ENCODE results near the gene PSPN. TPM values are rescaled to one million over a fixed set of nuclear protein-coding genes. Genes with fewer than 3 reads are reported as not detected.

Gene PSPN
- total RNA-seq, 2 experiments from 2014 or later, result 0.81 to 0.85 TPM

DNA sequence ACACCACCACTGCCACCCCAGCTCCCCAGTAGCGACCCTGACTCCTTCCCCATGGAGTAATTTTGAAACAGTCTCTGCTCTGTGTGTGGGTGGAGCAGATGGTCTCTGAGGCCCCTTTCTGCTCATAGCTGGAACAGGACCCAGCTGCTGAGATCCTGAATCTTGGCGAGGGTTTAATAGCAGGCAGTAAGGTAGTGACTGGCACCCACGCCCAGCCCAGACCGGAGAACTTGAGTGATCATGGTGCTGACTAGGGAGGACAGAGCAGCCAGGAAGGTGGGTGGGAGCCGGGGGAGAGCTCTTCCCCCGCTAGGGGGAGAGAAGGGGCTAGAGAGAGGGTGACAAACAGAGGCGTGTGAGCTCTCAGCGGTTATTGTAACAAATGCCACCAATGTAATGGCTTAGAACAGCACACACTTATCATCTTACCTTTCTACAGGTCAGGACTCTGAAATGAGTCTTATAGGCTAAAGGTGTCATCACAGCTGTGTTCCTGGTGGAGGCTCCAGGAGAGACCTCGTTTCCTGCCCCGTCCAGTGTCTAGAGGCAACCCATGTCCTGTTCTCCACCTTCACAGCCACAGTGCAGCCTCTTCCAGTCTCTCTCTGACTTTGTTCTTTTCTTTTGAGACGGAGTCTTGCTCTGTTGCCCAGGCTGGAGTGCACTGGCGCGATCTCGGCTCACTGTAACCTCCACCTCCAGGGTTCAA is 35.1 kb downstream of the PSPN start:
- H3K4me3 Mint-ChIP-seq, result no peak overlapping the region
- TF ChIP-seq, protein P1, sequence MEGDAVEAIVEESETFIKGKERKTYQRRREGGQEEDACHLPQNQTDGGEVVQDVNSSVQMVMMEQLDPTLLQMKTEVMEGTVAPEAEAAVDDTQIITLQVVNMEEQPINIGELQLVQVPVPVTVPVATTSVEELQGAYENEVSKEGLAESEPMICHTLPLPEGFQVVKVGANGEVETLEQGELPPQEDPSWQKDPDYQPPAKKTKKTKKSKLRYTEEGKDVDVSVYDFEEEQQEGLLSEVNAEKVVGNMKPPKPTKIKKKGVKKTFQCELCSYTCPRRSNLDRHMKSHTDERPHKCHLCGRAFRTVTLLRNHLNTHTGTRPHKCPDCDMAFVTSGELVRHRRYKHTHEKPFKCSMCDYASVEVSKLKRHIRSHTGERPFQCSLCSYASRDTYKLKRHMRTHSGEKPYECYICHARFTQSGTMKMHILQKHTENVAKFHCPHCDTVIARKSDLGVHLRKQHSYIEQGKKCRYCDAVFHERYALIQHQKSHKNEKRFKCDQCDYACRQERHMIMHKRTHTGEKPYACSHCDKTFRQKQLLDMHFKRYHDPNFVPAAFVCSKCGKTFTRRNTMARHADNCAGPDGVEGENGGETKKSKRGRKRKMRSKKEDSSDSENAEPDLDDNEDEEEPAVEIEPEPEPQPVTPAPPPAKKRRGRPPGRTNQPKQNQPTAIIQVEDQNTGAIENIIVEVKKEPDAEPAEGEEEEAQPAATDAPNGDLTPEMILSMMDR (IDR thresholded peaks at IDR 0.05), result no peak
- H3K9me3 ChIP-seq (ENCODE audit: control insufficient read depth in 1 of 2, insufficient read depth in 1 of 2, low read length in 2 of 2), result no peaks in the 10 kb centered on the region
- no peak overlapping the region for H3K27ac ChIP-seq (ENCODE audit: low read depth in 1 of 2, low read length in 2 of 2)
- ATAC-seq (ENCODE audit: poor library complexity) (no peak), DNase-seq (no peak)
- intact Hi-C loops (cut with DNase I, micrococcal nuclease), result no loop called here
- CTCF ChIA-PET, result no interaction called here
- H3K27ac Mint-ChIP-seq, result no peak overlapping the region
- peaks cover 19% of the 10 kb centered on the region for H3K36me3 Mint-ChIP-seq (ENCODE audit: low read depth)
- peaks cover 9% of the 10 kb centered on the region for H3K36me3 ChIP-seq (ENCODE audit: insufficient read depth, low read length)
- no peaks in the 10 kb centered on the region for H3K27me3 ChIP-seq (ENCODE audit: control insufficient read depth in 1 of 2, insufficient read depth in 2 of 2, low read length in 2 of 2)
- no peaks in the 10 kb centered on the region for H3K4me1 Mint-ChIP-seq (ENCODE audit: low read depth)
- H3K9me3 Mint-ChIP-seq, result no peaks in the 10 kb centered on the region
- no peaks in the 10 kb centered on the region for H3K4me1 ChIP-seq (ENCODE audit: insufficient read depth, low read length)
- POLR2A ChIA-PET, result no interaction called here
- H3K27me3 Mint-ChIP-seq, result no peaks in the 10 kb centered on the region
- no peak overlapping the region for H3K4me3 ChIP-seq (ENCODE audit: low read length)

DNA sequence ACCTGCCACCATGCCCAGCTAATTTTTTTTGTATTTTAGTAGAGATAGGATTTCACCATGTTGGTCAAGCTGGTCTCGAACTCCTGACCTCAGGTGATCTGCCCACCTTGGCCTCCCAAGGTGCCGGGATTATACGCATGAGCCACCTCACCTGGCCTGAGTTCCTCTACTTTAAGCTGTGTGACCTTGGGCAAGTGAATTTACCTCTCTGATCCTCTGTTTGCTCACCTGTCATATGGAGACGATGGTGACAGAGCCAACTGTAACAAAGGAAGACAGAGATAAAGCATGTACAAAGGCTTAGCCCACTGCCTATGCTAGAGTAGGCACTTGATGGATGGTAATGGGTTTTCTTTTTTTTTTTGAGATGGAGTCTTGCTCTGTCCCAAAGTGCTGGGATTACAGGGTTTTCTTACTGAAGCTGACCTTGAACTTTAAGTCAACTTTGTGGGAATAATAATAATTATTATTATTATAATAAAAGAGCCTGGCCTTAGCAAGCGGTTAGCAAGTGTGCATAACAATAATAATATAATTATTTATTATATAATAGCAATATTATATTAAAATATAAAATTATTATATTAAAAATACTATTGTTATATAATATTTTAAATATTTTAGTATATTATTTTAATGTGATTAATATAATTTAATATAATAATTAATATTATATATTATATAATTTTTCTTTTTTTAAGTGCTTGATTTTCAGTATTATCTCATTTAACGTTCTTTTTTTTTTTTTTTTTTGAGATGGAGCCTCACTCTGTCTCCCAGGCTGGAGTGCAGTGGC is 41.0 kb downstream of the PSPN start:
- no peak overlapping the region for H3K4me3 ChIP-seq (ENCODE audit: low read length)
- intact Hi-C loops (cut with DNase I, micrococcal nuclease), result no loop called here
- no peaks in the 10 kb centered on the region for H3K4me1 Mint-ChIP-seq (ENCODE audit: low read depth)
- H3K36me3 Mint-ChIP-seq (ENCODE audit: low read depth), result peaks cover 5% of the 10 kb centered on the region
- H3K27me3 ChIP-seq (ENCODE audit: control insufficient read depth in 1 of 2, insufficient read depth in 2 of 2, low read length in 2 of 2), result no peaks in the 10 kb centered on the region
- ChIA-PET POLR2A (no interaction called here), CTCF (no interaction called here)
- no peaks in the 10 kb centered on the region for H3K9me3 ChIP-seq (ENCODE audit: control insufficient read depth in 1 of 2, insufficient read depth in 1 of 2, low read length in 2 of 2)
- no peak for DNase-seq
- no peak overlapping the region for H3K27ac Mint-ChIP-seq
- H3K27ac ChIP-seq (ENCODE audit: low read depth in 1 of 2, low read length in 2 of 2), result no peak overlapping the region
- no peaks in the 10 kb centered on the region for H3K36me3 ChIP-seq (ENCODE audit: insufficient read depth, low read length)
- no peaks in the 10 kb centered on the region for H3K4me1 ChIP-seq (ENCODE audit: insufficient read depth, low read length)
- no peak overlapping the region for H3K4me3 Mint-ChIP-seq
- H3K27me3 Mint-ChIP-seq, result no peaks in the 10 kb centered on the region
- no peak for ATAC-seq (ENCODE audit: poor library complexity)
- no peaks in the 10 kb centered on the region for H3K9me3 Mint-ChIP-seq
- TF ChIP-seq, protein P1 (IDR thresholded peaks at IDR 0.05), result no peak

DNA sequence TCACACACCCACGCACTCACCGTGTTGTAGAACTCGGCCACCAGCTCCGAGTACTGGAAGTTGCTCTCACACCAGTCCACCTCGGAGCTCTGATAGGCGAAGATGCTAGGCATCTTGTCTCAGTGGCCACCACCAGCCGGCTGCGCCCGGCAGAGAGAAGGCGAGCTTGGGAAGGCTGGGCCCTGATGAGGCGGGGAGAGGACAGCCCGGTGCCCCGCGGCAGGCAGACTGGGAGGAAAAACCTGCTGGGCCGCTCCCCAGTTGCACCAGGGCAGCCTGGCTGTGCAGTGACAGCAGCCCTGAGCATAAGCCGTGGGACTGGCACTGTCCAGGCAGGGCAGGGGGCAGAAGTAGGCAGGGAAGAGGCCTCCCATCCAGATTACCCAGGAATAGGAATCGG is 42.3 kb downstream of the PSPN start, which contains the start of gene ACER1:
ACER1 (minus strand) TSS at position 174 of the 400 bp plus-strand sequence; CDS start at position 113, 61 bp downstream.
- DNase-seq (no peak), ATAC-seq (ENCODE audit: poor library complexity) (no peak)
- Mint-ChIP-seq H3K4me3 (no peak within 1 kb of the TSS), H3K36me3 (ENCODE audit: low read depth) (peaks cover 4% of the 10 kb centered on the region), H3K4me1 (ENCODE audit: low read depth) (no peaks in the 10 kb centered on the region), H3K27me3 (no peaks in the 10 kb centered on the region), H3K9me3 (no peaks in the 10 kb centered on the region), H3K27ac (no peak within 1 kb of the TSS)
- no peak within 1 kb of the TSS for H3K27ac ChIP-seq (ENCODE audit: low read depth in 1 of 2, low read length in 2 of 2)
- no peaks in the 10 kb centered on the region for H3K36me3 ChIP-seq (ENCODE audit: insufficient read depth, low read length)
- ChIA-PET POLR2A (interaction anchor here (0.8 kb wide), 1 partner anchor 28 kb away, joined by 3 read pairs; the partner anchor contains the start of gene CLPP), CTCF (no interaction called here)
- no peaks in the 10 kb centered on the region for H3K27me3 ChIP-seq (ENCODE audit: control insufficient read depth in 1 of 2, insufficient read depth in 2 of 2, low read length in 2 of 2)
- TF ChIP-seq, protein P1 (IDR thresholded peaks at IDR 0.05), result no peak
- intact Hi-C loops (cut with DNase I, micrococcal nuclease), result no loop called here
- H3K4me1 ChIP-seq (ENCODE audit: insufficient read depth, low read length), result no peaks in the 10 kb centered on the region
- H3K4me3 ChIP-seq (ENCODE audit: low read length), result no peak within 1 kb of the TSS
- H3K9me3 ChIP-seq (ENCODE audit: control insufficient read depth in 1 of 2, insufficient read depth in 1 of 2, low read length in 2 of 2), result no peaks in the 10 kb centered on the region

Data from CD4-positive, alpha-beta T cell (primary cell).